Measurements from ENCODE around the gene RND1. TPM values are rescaled to one million over a fixed set of nuclear protein-coding genes. Genes with fewer than 3 reads are reported as not detected.

RND1 gene
- total and polyA plus RNA-seq, 2 of the 13 experiments (the other 11 are each of a cell fraction or from before 2014, with no cell fraction given) = 1.8 to 1.9 TPM

GRCh38 chr12:48815126-48816110 is 50.3 kb downstream of the RND1 start (continued):
- TF ChIP-seq ZNF710 (CRISPR knock-in tag; IDR thresholded peaks at IDR 0.05; ENCODE audit: borderline replicate concordance) (peak; percentile 64; the same call in 1 of the 2 replicates), HMGXB4 (CRISPR knock-in tag; IDR thresholded peaks at IDR 0.05; ENCODE audit: borderline replicate concordance in 1 of 2, low read depth in 1 of 2) (peak in 1 of 2 experiments; percentile 59; a peak in 1 of 4 replicates), ZFX (CRISPR knock-in tag; IDR thresholded peaks at IDR 0.05; ENCODE audit: low read depth) (peak; percentile 20), DMTF1 (CRISPR knock-in tag; IDR thresholded peaks at IDR 0.05) (no peak), MIER2 (CRISPR knock-in tag; IDR thresholded peaks at IDR 0.05) (no peak), ZNF678 (CRISPR knock-in tag; IDR thresholded peaks at IDR 0.05) (no peak), ZNF318 (CRISPR knock-in tag; IDR thresholded peaks at IDR 0.05) (no peak), ZNF282 (IDR thresholded peaks at IDR 0.05; ENCODE audit: partially characterized antibody) (no peak), THAP7 (CRISPR knock-in tag; IDR thresholded peaks at IDR 0.05) (no peak), ZFP62 (CRISPR knock-in tag; IDR thresholded peaks at IDR 0.05) (no peak), EHMT2 (IDR thresholded peaks at IDR 0.05; ENCODE audit: borderline replicate concordance, low read depth, low read length) (no peak)

Measured in HepG2 (cell line).